ENCODE measurements around the gene IFNA5. TPM values are rescaled to one million over a fixed set of nuclear protein-coding genes. Genes with fewer than 3 reads are reported as not detected.
A peak's percentile ranks its signal among the peaks of the same experiment; 100 is the strongest.

The IFNA5 gene
- polyA plus RNA-seq, 3 donors = not detected

- Histone ChIP-seq H3K79me2 (ENCODE audit: insufficient read depth, low read length) (peaks cover 51% of the 10 kb centered on the region), H3K36me3 (replicated peaks in 1 of 2; ENCODE audit: control insufficient read depth in 1 of 2, insufficient read depth in 2 of 2, low read length in 2 of 2) (peaks cover 23 to 68% of the 10 kb centered on the region in 2 donors), H4K20me1 (ENCODE audit: insufficient read depth, low read length) (peaks cover 88% of the 10 kb centered on the region), H3K27ac (ENCODE audit: low read depth in 1 of 2, low read length in 2 of 2) (no peak overlapping the region), H3K4me1 (ENCODE audit: control insufficient read depth in 1 of 2, insufficient read depth in 2 of 2, low read length in 2 of 2) (peaks cover 0 to 8% of the 10 kb centered on the region in 2 donors), H2AFZ (ENCODE audit: insufficient read depth, low read depth, low read length, poor library complexity, severe bottlenecking) (no peak overlapping the region), H3K27me3 (ENCODE audit: control insufficient read depth in 2 of 2, insufficient read depth in 2 of 2, low read length in 2 of 2) (no peaks in the 10 kb centered on the region), H3K9ac (ENCODE audit: insufficient read depth, low read length, poor library complexity, severe bottlenecking) (no peak overlapping the region), H3K9me3 (replicated peaks in 1 of 2; ENCODE audit: control insufficient read depth in 1 of 2, insufficient read depth in 1 of 2, low read length in 2 of 2) (no peaks in the 10 kb centered on the region), H3K4me3 (replicated peaks in 1 of 3; ENCODE audit: low read depth in 2 of 3, low read length in 3 of 3) (no peak overlapping the region), H3K4me2 (replicated peaks; ENCODE audit: extremely low read depth, low read length, poor library complexity, severe bottlenecking) (no peak overlapping the region)
- peaks cover 48% of the 10 kb centered on the region for H3K4me1 Mint-ChIP-seq
- no peak overlapping the region for H3K4me3 Mint-ChIP-seq
- peaks cover 47 to 59% of the 10 kb centered on the region in 2 donors for H3K36me3 Mint-ChIP-seq
- peaks cover 0 to 3% (median 0%) of the 10 kb centered on the region in 7 donors for H3K9me3 Mint-ChIP-seq
- peak; percentile 79 for TF ChIP-seq CTCF (IDR thresholded peaks at IDR 0.05)
- no CpG with 5 or more reads among the region's 2 CpGs for WGBS (ENCODE audit: insufficient coverage)
- no peak overlapping the region for H3K27ac Mint-ChIP-seq
- H3K27me3 Mint-ChIP-seq (ENCODE audit: low read depth in 3 of 3) = no peaks in the 10 kb centered on the region
- peak; percentile 18 to 59 (median 38) for DNase-seq
- intact Hi-C loops (cut with micrococcal nuclease) = loop anchor here in 1 of 2 donors (10.0 kb wide), 3 partner anchors 68 to 128 kb away; no protein-coding TSS in a partner anchor
These were observed 21.5 kb upstream of the IFNA5 start for GRCh38 chr9:21326526-21327139.

- intact Hi-C loops (cut with micrococcal nuclease) = loop anchor here in 1 of 2 donors (10.0 kb wide), 3 partner anchors 69 to 131 kb away; no protein-coding TSS in a partner anchor
- Mint-ChIP-seq H3K4me3 (no peak overlapping the region), H3K9me3 (peaks cover 0 to 3% (median 0%) of the 10 kb centered on the region in 7 donors), H3K36me3 (peaks cover 44 to 49% of the 10 kb centered on the region in 2 donors), H3K27me3 (ENCODE audit: low read depth in 3 of 3) (no peaks in the 10 kb centered on the region), H3K4me1 (peaks cover 32% of the 10 kb centered on the region), H3K27ac (peak overlapping the region in 1 of 7 donors; percentile 34)
- Histone ChIP-seq H3K36me3 (replicated peaks in 1 of 2; ENCODE audit: control insufficient read depth in 1 of 2, insufficient read depth in 2 of 2, low read length in 2 of 2) (peaks cover 20 to 60% of the 10 kb centered on the region in 2 donors), H3K9me3 (replicated peaks in 1 of 2; ENCODE audit: control insufficient read depth in 1 of 2, insufficient read depth in 1 of 2, low read length in 2 of 2) (no peaks in the 10 kb centered on the region), H3K4me2 (replicated peaks; ENCODE audit: extremely low read depth, low read length, poor library complexity, severe bottlenecking) (no peak overlapping the region), H3K27me3 (ENCODE audit: control insufficient read depth in 2 of 2, insufficient read depth in 2 of 2, low read length in 2 of 2) (no peaks in the 10 kb centered on the region), H3K9ac (ENCODE audit: insufficient read depth, low read length, poor library complexity, severe bottlenecking) (no peak overlapping the region), H3K27ac (ENCODE audit: low read depth in 1 of 2, low read length in 2 of 2) (no peak overlapping the region), H4K20me1 (ENCODE audit: insufficient read depth, low read length) (peaks cover 64% of the 10 kb centered on the region), H3K79me2 (ENCODE audit: insufficient read depth, low read length) (peaks cover 28% of the 10 kb centered on the region), H2AFZ (ENCODE audit: insufficient read depth, low read depth, low read length, poor library complexity, severe bottlenecking) (no peak overlapping the region), H3K4me3 (replicated peaks in 1 of 3; ENCODE audit: low read depth in 2 of 3, low read length in 3 of 3) (no peak overlapping the region), H3K4me1 (ENCODE audit: control insufficient read depth in 1 of 2, insufficient read depth in 2 of 2, low read length in 2 of 2) (no peaks in the 10 kb centered on the region)
- no CpG with 5 or more reads among the region's 4 CpGs for WGBS (ENCODE audit: insufficient coverage)
- TF ChIP-seq CTCF (IDR thresholded peaks at IDR 0.05) = no peak
- peak in 2 of 3 donors; percentile 14 to 50 for DNase-seq
These were observed 18.9 kb upstream of the IFNA5 start for GRCh38 chr9:21324047-21324446.

Data from CD14-positive monocyte (primary cell).